CMK (cell line): ENCODE data around the gene TNC.

ENCODE experiments used
- DNase-seq: peaks from one replicate; pipeline ENCODE4 v3.0.0-alpha.2; 2010; ENCODE audit warnings: low read depth

The TNC gene

DNA sequence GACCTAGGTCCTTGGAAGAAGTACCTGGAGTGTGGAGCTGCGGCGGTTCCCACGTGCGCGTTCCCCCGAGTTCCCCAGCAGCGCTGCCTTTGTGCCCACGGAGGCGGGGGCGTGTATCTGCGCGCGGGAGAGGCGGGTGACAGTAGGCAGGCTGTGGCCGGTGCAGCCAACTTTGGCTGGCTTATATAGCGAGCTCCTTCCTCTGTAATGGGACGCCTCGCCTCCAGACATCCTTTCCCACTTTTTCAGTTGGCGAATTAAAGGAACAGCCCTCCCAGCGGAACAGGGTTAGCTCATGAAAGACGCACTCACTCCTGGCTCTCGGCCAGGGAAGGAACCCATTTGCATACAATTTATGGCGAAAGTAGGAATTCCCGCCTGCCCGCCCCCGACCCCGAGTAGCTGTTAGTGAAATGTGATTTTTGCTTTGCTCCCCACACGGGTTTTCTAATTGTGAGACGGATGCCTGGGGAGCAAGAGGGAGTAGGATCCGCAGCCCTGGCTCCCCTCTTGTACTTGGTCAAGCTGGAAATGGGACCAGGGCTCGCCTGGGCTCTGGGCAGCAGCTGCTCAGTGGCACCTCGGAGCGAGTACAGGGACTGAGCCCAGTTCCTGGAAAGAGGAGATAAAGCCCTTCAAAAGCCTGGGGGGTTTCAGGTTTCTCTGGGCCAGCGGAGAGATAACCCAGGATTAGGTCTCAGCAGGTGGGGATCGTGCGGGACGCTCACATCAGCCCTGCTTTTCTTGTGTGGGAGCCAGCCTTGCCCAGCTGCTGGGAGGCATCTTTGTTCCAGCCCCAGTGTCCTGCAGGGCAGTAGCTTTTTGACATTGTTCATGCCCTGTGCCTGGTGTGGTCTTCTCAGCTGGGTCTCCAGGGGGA, at the start of gene TNC:
TSS of gene TNC (minus strand) at position 159 of the 880 bp plus-strand sequence. CDS start 27,139 bp downstream, outside the sequence.
- no peak for DNase-seq

DNA sequence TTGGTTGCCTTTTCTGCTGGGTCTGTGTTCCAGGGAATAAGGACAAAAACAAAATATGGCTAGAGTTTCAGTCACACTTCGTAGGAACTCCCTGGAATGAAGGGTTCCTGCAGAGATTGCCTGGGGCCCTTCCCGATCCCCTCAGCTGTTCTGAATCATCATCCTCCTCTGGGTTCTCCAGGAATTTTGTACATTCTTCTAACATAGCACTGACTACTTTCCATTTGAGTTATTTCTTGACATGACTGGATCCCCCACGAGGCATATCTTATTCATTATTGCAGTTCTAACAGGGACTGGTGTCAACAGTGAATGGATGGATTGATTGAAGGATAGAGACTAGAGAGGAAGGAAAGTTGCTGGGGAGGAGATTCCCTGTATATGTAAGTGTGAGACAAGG, 49.2 kb upstream of the TNC start:
- DNase-seq = no peak

DNA sequence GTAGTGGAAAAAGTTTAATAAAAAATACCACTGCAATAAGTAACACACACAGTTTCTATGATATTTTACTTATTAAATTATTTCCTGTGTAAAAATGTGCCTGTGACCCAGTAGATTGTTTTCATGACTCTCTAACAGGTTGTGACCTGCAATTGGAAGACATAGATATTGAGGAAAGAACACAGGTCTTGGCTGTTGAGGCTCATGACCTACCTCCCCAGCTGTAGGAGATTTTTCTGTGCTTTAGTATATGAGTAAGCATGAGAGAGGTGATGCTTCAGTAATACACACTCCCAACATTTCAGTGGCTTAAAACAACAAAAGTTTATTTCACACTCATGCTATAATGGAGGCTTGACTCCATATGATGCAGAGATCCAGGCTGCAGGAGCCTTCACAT, 47.3 kb upstream of the TNC start:
- no peak for DNase-seq

DNA sequence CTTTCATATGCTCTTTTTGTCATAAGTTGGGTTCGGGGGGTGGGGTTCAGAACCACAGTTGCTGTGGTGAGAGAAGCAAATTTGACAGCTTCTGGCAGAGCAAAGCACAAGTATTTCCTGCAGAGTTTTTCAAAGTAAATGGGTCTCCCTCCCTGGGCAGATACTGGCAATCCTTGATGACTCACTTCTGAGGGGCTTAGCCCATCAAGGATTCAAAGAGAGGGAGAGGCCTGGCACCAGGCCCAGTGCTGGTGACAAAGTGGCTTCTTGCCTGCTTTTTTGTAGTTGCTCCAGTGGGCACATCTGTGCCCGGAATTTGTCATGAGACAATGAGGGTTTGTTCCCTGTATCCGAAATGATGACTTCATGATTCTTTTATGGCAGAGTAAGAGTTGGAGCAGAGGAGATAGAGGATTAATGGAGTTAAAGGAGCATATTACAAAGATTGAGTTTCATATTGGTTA, 46.6 kb upstream of the TNC start:
- no peak for DNase-seq

DNA sequence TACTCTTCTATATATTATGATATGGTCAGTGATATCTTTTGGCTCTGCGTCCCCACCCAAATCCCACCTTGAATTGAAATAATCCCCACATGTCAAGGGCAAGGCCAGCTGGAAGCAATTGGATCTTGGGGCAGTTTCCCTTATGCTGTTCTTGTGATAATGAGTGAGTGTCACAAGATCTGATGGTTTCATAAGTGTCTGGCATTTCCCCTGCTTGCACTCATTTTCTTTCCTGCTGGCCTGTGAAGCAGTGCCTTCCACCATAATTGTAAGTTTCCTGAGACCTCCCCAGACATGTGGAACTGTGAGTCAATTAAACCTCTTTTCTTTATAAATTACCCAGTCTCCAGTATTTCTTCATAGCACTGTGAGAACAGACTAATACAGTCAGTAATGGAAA, 45.0 kb upstream of the TNC start:
- no peak for DNase-seq

DNA sequence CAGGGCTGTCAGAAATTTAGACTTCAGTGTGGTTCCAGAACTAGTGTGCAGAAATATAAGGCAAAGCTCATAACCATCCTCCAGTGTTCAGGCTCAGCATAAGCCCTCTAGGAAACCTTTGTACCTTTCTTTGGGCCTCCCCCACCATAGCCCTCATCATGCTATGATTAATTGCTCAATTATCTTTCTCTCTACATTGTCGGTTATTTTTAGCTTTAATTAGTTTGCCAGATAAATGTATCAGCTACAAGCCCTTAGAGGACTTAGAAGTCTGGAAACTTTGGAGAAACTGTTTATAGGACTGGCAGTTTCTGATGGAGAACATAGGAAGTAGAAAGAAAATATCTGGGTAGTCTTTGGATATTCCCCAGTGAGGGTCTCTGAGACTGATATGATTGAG, 43.5 kb upstream of the TNC start:
- no peak for DNase-seq

DNA sequence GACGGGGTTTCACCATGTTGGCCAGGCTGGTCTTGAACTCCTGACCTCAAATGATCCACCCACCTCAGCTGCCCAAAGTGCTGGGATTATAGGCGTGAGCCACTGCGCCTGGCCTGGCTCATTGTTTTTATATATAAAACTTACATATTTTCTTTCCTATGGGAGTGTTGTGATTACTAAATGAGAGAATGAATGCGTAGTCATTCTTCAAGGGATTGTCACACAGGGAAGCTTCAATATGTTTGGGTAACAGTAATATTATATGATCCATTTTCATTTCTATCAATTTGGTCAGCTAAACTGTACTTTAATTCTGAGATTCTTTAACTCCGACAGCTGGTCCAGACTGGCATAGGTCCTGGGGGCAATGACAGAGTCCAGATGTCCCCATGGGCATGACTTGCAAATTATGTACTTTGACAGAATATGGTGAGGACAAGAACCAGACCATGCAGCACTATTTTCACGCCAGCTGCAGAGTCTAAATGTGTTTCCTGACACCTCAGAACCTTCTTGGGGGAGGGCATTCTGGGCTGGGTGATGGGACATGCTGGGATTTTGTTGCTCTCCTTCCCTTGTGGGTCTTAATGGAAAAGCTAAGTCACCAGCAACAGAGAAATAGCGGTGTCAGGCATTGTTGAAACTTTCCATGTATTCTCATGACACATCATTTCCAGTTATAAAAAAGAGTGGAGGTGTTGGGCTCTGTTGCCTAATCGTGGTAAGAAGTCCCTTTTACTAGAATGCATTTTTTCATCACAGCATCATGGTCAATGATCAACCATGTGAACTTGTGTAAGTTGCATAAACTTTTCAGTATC, 40.9 kb upstream of the TNC start:
- no peak for DNase-seq

DNA sequence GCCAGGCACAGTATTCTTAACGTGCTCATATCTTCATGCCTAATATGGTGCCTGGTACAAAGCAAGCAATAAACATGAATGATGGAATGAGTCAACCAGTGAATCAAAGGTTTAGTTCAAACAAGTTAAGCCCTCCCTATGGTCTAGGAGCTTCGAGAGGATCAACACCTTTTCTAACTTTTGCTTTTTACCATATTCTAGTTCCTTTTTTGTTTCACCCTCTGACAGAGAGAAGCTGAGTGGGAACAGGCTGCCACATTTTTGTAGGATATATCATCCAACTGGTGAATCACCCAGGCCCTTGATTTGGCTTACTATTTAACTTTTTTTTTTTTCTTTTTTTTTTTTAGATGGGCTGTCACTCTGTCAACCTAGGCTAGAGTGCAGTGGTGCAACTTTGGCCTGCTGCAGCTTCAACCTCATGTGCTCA, 39.3 kb upstream of the TNC start:
- DNase-seq = no peak

DNA sequence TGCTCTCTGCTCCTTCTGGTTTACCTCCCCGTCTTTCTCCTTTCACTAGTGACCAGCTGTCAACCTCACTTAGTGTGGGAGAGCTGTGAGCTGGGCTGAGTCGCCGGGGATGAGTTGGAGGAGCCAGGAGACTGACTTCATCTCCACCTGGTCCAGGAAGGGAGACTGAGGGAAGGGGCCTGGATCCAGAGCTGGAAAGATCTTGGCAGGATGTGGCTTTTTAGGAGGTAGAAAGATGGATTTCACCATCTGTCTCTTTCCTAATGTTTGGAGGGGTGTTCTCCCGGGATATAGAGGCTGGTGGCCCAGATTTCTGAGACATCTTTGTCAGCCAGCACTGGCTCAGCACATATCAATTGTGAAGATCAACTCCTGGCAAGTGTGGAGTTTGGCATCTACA, 37.1 kb upstream of the TNC start:
- no peak for DNase-seq

DNA sequence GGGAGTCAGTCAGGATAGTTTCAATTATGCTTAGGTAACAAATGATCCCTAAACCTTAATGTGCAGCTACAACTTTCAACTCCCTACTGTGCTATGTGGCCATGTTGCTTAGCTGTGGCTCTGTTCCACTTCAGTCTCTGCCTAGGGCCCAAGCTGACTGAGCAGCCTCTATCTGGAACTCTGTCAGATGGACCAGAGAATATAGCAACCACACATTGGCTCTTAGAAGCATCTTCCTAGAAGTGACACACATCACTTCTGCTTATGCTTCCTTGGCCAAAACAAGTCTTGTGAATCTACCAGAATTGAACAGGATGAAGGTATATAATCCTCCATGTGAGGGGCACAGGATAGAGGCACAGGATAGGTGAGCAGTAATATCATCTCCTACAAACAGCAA, 36.7 kb upstream of the TNC start:
- no peak for DNase-seq

DNA sequence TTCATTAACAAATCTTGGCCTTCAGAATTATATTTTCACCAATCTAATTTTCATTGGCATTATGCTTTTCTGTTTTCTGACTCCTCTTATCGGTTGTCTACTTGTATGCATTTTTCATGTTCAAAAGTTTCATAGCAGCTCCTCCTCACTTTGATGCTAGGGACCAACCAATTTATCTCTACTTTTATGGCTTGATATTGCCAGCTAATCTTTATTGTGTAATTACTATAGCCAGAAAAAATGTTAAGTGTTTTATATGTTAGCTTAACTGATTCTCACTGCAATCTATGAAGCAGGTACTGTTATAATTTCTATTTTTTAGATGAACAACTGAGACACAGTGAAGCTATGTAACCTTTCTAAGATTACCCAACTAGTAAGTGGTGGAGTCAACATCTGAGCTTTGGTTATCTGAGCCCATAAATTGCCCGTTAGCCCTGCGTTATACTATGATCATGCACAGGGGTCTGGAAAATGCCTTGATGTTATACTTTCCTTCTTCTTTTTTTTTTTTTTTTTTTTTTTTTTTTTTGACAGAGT, 34.4 kb upstream of the TNC start:
- DNase-seq = no peak

DNA sequence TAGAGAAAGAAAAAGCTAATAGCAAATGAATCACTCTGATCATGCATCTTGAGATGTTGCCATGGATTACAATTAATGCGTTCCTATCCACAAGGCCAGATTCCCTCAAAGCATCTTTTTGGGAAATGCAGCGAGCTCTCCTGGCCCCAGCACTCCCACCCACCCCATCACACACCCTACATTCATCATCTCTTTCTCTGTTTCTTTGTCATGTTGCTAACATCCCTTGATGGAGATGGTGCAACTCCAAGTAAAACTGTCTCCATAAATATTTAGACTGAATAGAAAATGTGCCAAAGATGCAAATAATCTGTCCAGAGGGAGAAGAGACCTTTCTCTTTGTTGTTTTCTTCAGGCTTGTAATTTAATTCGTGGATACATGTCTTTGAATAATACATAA, 30.8 kb upstream of the TNC start:
- DNase-seq = no peak

DNA sequence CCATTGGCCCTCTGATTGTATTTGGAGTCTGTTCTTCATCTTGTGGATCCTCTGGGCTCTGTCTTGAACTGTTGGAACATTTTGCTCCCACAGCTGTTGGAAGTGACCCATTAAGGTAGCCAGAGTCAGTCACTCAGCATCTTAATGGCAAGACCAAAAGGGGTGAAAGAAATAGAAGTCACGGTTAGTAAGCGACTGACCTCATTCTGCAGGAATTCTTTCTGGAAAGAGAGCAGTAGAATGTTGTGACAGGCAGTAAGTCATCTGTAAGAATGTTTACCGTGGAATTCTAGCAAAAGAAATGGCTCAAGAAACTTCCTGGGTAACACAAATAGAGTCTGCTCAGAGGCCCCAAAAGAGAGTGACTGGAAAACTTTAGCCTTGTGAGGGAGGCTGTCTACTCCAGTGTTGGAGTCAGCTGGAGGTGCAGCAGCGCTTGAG, 28.6 kb upstream of the TNC start:
- DNase-seq = no peak

DNA sequence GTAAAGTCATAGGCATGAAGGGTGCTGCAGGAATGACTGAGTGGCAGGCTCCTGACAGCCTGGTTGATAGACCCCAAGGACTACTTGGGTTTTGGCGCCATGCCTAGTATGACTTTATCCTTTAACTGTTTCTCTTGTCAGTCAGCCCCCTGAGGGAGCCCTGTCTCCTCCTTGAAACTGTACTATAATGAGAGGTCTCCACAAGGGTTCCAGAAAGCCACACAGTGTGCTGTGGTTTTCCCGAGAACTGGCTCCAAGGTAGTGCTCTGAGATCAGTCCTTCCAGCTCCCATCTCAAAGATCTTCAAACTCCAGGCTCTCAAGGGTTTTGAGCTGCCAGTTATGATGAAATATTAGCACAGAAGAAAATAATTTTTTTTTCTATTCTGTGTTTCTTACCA, 26.7 kb upstream of the TNC start:
- no peak for DNase-seq

DNA sequence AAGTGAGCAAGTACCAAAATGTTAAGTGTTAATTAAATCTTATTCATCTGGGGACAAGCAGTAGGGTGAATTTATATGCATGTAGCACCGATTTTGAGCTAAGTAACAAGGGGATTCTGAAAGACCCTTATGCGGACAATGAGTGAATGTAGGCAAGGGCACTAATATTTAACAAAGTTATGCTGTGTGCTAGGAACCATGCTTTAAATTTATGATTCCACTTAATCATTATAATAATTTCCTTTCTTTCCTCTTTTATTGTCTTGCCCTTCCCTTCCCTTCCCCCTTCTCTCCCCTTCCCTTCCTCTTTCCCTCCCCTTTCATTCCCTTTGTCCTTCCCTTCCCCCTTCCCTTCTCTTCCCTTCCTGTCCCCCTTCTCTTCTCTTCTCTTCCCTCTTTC, 25.7 kb upstream of the TNC start:
- DNase-seq = no peak

DNA sequence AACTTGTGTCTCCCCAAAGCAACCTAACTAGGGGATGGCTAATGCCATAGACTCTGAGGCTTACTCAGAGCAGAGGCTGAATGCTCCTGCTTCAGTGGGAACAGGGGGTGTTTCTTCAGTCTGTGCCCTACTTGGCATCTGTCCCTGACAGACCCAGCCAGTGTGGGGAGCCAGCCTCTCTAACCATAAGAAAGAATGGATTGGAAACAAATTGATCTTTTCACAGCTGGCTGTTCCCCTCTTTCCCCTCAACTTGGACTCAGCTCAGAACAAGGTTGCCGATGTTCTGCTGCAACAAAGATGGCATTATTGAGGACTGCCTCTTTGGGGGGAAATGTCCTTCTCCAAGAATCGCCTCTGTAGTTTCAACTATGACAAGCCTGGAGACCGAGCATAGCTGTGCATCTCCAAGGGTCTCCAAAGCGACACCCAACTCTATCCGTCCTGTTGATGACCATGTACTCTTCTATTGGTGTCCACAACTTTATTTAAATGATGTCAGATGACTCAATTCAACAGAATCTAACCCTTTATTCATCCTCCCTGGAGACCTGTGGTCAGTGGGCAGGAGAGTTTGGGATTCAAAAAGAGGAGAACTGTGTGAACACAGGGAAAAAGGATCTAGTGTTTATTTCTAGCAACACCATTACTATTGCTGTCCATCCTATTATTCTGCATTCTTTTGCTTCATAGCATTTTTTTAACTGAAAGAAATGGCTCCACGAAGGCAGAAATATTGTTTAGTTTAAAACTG, 24.7 kb upstream of the TNC start:
- DNase-seq = no peak

DNA sequence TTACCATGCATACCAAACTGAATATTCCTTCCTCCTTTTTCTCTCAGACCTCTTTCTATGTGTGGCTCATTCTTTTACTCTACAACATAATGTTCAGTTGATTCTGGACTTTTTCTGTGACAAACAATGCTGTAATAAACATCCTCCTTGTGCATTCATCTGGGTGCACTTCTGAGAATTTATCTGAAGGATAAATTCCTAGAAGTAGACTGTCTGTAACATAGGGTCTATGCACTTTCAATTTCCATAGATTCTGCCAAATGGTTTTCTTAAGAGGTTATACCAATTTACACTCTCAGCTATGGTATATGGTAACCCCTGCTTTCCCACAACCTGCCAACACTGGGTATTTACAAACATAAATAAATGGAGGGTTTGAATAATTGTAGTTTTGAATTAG, 24.1 kb upstream of the TNC start:
- DNase-seq = no peak

DNA sequence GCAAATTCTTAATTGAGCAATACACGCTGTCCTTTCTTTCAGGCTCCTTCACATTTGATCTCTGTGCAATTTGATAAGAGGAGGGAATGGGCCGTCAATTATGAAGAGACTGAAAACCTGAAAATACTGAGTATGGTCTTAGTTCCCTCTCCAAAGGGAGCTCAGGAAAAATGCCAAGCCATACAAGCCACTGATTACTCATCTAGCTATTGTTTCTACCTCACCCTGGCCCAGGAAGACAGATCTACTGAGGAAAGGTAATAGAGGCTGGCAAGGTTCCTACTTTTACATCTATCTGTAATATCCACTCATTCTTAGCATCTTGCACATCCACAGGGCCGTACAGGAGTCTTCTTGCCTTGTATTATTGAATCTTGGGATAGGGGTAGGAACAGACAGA, 23.7 kb upstream of the TNC start:
- no peak for DNase-seq

DNA sequence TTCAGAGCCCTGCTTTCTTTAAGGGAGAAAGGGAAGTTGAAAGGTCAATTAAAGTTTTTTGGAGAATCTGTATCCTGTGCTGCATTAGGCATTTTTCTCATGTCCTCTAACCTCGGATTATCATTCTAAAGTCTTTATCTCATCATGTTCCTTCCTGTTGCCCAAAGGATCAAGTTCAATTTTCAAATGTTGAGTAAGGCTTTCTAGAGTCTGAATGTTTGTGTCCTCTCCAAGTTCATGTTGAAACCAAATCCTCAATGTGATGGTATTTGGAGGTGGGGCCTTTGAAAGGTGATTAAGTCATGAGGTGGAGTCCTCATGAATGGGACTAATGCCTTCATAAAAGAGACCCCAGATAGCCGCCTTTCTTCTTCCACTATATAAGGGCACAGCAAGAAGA, 20.2 kb upstream of the TNC start:
- no peak for DNase-seq

DNA sequence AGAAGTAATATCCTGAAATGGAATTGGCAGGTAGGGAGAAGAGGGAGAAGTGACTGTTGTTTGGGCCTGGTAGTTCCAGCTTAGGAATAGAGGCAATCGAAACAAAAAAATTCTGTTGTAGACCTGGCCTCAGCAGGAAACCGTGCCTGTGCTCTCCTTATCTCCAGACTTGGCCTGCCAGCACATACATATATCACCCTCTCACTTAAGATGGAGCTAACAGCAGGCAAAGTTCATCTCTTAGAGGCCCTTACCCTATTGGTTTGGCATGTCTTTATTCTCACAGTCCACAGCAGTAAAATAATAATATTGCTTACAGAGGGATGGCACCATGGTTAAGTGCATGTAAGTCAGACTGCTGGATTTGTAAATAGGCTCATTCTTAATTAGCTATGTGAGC, 19.6 kb upstream of the TNC start:
- no peak for DNase-seq

DNA sequence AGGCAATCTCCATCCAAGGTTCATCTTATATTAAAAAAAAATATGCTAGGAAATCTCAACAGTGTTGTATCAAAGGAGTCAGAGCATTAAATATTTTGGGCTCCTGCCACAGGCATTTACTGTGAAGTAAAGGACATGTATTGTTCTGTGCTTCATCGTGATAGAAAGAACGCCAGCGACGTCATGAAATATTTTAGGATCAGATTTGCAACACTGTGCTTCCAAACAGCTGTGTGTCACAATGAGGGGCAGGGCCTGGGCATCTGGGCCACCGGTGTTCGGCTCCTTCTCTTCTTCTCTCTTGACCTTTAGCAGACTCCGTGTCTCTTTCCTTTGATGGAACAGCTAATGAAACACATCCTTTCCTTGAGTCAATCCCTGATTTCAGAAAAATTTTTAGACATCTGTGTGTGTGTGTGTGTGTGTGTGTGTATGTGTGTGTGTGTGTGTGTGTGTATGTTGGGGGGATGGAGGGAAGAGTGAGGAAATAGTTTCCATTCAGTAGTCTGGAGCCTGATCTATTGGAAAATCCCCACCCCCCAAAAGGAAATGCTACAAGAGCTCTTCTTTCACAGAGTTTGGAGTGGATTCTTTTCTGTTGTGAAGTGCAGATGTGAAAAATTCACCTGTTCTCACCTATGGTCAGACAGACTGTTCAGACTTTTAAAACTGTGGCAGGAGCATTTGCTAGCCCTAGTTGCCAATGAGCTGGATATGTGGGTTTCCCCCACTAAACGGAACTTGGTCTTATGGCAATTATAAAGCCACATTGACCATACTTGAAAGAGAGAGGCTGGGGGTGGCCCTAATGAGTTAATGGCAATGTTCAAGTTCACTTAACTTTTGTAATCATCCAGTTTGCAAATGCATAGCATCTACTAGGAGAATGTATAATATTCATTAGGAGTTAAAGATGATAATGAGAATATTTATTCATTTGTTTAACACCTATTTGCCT, 18.1 kb upstream of the TNC start:
- no peak for DNase-seq
